Airway epithelial cell (primary cell): ENCODE results near the gene TLR9. TPM values are rescaled to one million over a fixed set of nuclear protein-coding genes. Genes with fewer than 3 reads are reported as not detected.

Source experiments
- total RNA-seq: library from RNA; depleted of rRNA; stranded (reverse); fragments of >200 nt; gene quantifications from 2 replicates; pipeline ENCODE4 v1.2.3, GENCODE V29; 2015

Gene TLR9
- total RNA-seq, result 0.07 TPM in 1 of 2 replicates, not detected in the other

GRCh38 chr3:52225452-52226228, at the start of gene TLR9:
Gene TLR9, minus strand, starts transcription at chr3:52225645. Its CDS starts 116 bp downstream, at chr3:52225529.

GRCh38 chr3:52245322-52246263, 20.1 kb upstream of the TLR9 start, which contains the start of gene PPM1M:
Gene PPM1M, plus strand, starts transcription at chr3:52245759. Its CDS starts 66 bp downstream, at chr3:52245825.

GRCh38 chr3:52238761-52239701, 13.6 kb upstream of the TLR9 start, which contains the start of gene TWF2:
Gene TWF2, minus strand, starts transcription at chr3:52239158. Its CDS starts 142 bp downstream, at chr3:52239016.

GRCh38 chr3:52197842-52198625, 27.4 kb downstream of the TLR9 start, which contains the start of gene ALAS1:
Gene ALAS1, plus strand, starts transcription at chr3:52198160. Its CDS starts 1,082 bp downstream, at chr3:52199242.

Other genes starting within 250 kb of the TLR9 start
- gene ACY1, start 242.1 kb downstream of the TLR9 start, total RNA-seq, result 109 and 115 TPM in 2 replicates
- 2,241 and 2,349 TPM in 2 replicates for gene RPL29, start 229.8 kb downstream of the TLR9 start, total RNA-seq
- 66.7 and 107 TPM in 2 replicates for gene DUSP7, start 169.1 kb downstream of the TLR9 start, total RNA-seq
- gene POC1A, start 71.2 kb downstream of the TLR9 start, total RNA-seq, result 10.4 and 10.6 TPM in 2 replicates
- 33.1 and 49.4 TPM in 2 replicates for gene ALAS1, start 27.5 kb downstream of the TLR9 start, total RNA-seq
- 84.2 and 93.4 TPM in 2 replicates for gene TWF2, start 13.5 kb upstream of the TLR9 start, total RNA-seq
- 0.65 and 0.99 TPM in 2 replicates for gene PPM1M, start 20.1 kb upstream of the TLR9 start, total RNA-seq
- 35.5 and 50.1 TPM in 2 replicates for gene WDR82, start 53.0 kb upstream of the TLR9 start, total RNA-seq
- gene GLYCTK, start 62.2 kb upstream of the TLR9 start, total RNA-seq, result 5.4 and 7.2 TPM in 2 replicates
- 0.42 and 0.46 TPM in 2 replicates for gene DNAH1, start 90.7 kb upstream of the TLR9 start, total RNA-seq
- gene BAP1, start 184.4 kb upstream of the TLR9 start, total RNA-seq, result 56.1 and 77.5 TPM in 2 replicates
- gene PHF7, start 185.0 kb upstream of the TLR9 start, total RNA-seq, result 4.1 and 5.5 TPM in 2 replicates
- 0.21 and 0.79 TPM in 2 replicates for gene SEMA3G, start 219.5 kb upstream of the TLR9 start, total RNA-seq
- gene TNNC1, start 228.4 kb upstream of the TLR9 start, total RNA-seq, result 0.23 and 0.85 TPM in 2 replicates
- 31.2 and 41.2 TPM in 2 replicates for gene NISCH, start 230.0 kb upstream of the TLR9 start, total RNA-seq